Stomach (tissue), 9 donors: Measurements from ENCODE around the gene NUP62. TPM values are rescaled to one million over a fixed set of nuclear protein-coding genes. Genes with fewer than 3 reads are reported as not detected.
A peak's percentile ranks its signal among the peaks of the same experiment; 100 is the strongest.

Source experiments
- DNase-seq, 2 donors: peaks; one replicate each; pipeline versions ENCODE4 v3.0.0 to v3.0.0-alpha.2; 2013 to 2019
- H3K27ac ChIP-seq, 5 donors: fragments of 200-600 bp in 4 of 5; sonication (generic) in 4 of 5; one replicate each; pipeline ENCODE4 v1.5.1; 2013 to 2019; ENCODE audit warnings: mild to moderate bottlenecking in 1 of 5, moderate library complexity in 1 of 5
- H3K27me3 ChIP-seq, 3 donors: fragments of 200-600 bp; sonication (generic); one replicate each; pipeline ENCODE4 v1.5.1; 2017 to 2019; ENCODE audit warnings: mixed run types in 1 of 3
- H3K36me3 ChIP-seq, 4 donors: fragments of 200-600 bp; sonication (generic); 1 replicate in 3 of 4; 2 replicates in 1 of 4; pipeline ENCODE4 v1.5.1; 2016 to 2019
- H3K4me1 ChIP-seq, 4 donors: fragments of 200-600 bp; sonication (generic); one replicate each; pipeline ENCODE4 v1.5.1; 2016 to 2019
- H3K4me3 ChIP-seq, 4 donors: fragments of 200-600 bp; sonication (generic) in 3 of 4; one replicate each; pipeline ENCODE4 v1.5.1; 2016 to 2019; ENCODE audit warnings: mild to moderate bottlenecking in 1 of 4
- H3K9me3 ChIP-seq, 4 donors: fragments of 200-600 bp; sonication (generic); one replicate each; pipeline ENCODE4 v1.5.1; 2016 to 2019
- EP300 ChIP-seq: sonication (generic); formaldehyde crosslinking; IDR thresholded peaks from one replicate; pipeline ENCODE4 v1.6.1; 2017; ENCODE audit warnings: antibody characterized with exemption
- POLR2A ChIP-seq, 4 donors: fragments of 450-650 bp; IDR thresholded peaks; one replicate each; pipeline ENCODE4 v1.6.1; 2016; ENCODE audit warnings: antibody characterized with exemption in 4 of 4, control low read depth in 2 of 4, mild to moderate bottlenecking in 1 of 4, moderate library complexity in 1 of 4
- POLR2AphosphoS5 ChIP-seq, 3 donors: sonication (generic); formaldehyde crosslinking; IDR thresholded peaks; one replicate each; pipeline ENCODE4 v1.6.1; 2016; ENCODE audit warnings: antibody characterized with exemption in 3 of 3
- WGBS, 5 donors: extraction: QIAGEN DNeasy Blood & Tissue Kit in 3 of 5; methylation state at CpG; one replicate each; pipeline versions ENCODE4 v1.1.5 to v1.1.7; 2013 to 2018; 5-methylcytosine and 5-hydroxymethylcytosine counted together
- intact Hi-C: fragments of 100-400 bp; cut with DNase I; formaldehyde crosslinking; loops from one replicate; pipeline ENCODE4 v1.15.1; 2023; ENCODE audit warnings: low total_unique reads
- polyA plus RNA-seq, 3 donors: library from polyadenylated mRNA; stranded (reverse); fragments of 200-250 nt; gene quantifications; one replicate each; pipeline ENCODE4 v1.2.3, GENCODE V29; 2013
- total RNA-seq, 5 donors: library from RNA; depleted of rRNA; stranded (reverse); fragments of >200 nt; gene quantifications; one replicate each; pipeline versions ENCODE4 v1.1.0 to v1.2.3, GENCODE V29; 2014 to 2016
- TF ChIP-seq, protein P1 (sequence below), 7 experiments: fragments of 450-650 bp in 4 of 7; fragments of 200-600 bp in 3 of 7; sonication (generic) in 3 of 7; IDR thresholded peaks; one replicate each; pipeline ENCODE4 v1.5.1; 2016 to 2019; ENCODE audit warnings: antibody characterized with exemption in 7 of 7, control low read depth in 2 of 7, mild to moderate bottlenecking in 1 of 7
- donor health status: healthy with polysubstance abuse.
- donor health status: Bipolar disorder and iron deficiency.
- donor health status: healthy.

Gene NUP62
- total and polyA plus RNA-seq, 8 donors: 5.3 to 58.0 (median 15.2) TPM

DNA sequence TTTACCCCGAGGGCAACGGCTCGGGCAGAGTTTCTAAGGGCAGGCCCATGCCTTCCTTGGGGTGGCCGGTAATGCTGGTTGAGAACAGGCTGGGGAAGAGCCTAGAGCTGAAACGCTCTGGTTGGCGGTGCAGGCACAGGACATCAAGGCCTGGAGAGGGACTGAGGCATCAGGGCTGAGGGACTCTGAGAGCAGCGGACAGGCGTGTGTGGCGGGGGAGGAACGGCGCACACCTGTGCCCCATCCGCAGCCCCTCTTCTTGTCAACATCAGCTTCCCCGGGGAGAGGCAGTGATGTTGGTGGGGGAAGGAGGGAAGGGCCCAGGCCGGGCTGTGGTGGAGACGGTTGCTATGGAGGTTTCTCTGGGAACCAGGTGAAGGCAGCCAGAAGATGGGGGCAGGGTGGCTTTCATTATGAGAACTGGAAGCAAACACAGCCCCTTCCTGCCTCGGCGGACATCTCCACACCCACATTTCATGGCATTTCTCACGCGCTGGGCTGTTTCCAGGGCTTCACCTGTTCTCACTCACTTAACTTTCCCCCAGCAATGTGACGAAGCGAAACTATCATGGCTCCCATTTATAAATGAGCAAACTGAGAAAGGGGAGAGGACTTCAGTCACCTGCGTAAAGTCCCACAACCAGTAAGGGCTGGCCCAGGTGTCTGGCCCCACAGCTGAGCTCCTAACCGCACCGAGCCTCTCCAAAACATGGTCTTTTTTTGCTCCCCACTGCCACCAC is 8.5 kb downstream of the NUP62 start:
- H3K36me3 ChIP-seq: peaks cover 19 to 100% (median 76%) of the 10 kb centered on the region in 4 donors
- 84 to 87% (median 85%) methylated on average over 24 of the region's 24 CpGs for WGBS, 5 donors

DNA sequence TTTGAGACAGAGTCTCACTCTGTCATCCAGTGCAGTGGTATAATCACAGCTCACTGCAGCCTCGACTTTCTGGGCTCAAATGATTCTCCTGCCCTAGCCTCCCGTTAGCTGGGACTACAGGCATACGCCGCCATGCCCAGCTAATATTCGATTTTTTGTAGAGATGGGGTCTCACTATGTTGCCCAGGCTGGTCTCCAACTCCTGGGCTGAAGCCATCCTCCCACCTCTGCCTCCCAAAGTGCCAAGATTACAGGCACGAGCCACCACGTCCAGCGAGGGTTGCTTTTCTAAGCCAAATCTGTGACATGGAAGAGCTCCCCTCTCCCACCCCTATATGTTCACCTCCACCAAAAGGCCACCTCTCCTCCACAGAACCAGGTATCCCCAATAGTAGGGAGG is 11.2 kb downstream of the NUP62 start:
- Histone ChIP-seq H3K27ac (no peak overlapping the region), H3K9me3 (no peaks in the 10 kb centered on the region), H3K27me3 (no peaks in the 10 kb centered on the region), H3K36me3 (peaks cover 3 to 100% (median 79%) of the 10 kb centered on the region in 4 donors), H3K4me1 (peaks cover 0 to 13% (median 0%) of the 10 kb centered on the region in 4 donors), H3K4me3 (no peak overlapping the region)
- DNase-seq: no peak
- intact Hi-C loops: no loop called here
- WGBS, 5 donors: 88 to 98% (median 94%) methylated on average over 8 of the region's 8 CpGs
- TF ChIP-seq, protein P1, sequence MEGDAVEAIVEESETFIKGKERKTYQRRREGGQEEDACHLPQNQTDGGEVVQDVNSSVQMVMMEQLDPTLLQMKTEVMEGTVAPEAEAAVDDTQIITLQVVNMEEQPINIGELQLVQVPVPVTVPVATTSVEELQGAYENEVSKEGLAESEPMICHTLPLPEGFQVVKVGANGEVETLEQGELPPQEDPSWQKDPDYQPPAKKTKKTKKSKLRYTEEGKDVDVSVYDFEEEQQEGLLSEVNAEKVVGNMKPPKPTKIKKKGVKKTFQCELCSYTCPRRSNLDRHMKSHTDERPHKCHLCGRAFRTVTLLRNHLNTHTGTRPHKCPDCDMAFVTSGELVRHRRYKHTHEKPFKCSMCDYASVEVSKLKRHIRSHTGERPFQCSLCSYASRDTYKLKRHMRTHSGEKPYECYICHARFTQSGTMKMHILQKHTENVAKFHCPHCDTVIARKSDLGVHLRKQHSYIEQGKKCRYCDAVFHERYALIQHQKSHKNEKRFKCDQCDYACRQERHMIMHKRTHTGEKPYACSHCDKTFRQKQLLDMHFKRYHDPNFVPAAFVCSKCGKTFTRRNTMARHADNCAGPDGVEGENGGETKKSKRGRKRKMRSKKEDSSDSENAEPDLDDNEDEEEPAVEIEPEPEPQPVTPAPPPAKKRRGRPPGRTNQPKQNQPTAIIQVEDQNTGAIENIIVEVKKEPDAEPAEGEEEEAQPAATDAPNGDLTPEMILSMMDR (IDR thresholded peaks at IDR 0.05): no peak
- no peak for TF ChIP-seq EP300
- TF ChIP-seq POLR2A (IDR thresholded peaks at IDR 0.05): no peak
- no peak for TF ChIP-seq POLR2AphosphoS5 (IDR thresholded peaks at IDR 0.05)

More for the DNA sequence above, 8.5 kb downstream of the NUP62 start:
- no peak for TF ChIP-seq POLR2AphosphoS5 (IDR thresholded peaks at IDR 0.05)
- TF ChIP-seq POLR2A (IDR thresholded peaks at IDR 0.05): no peak
- TF ChIP-seq EP300: no peak
- TF ChIP-seq, protein P1 (IDR thresholded peaks at IDR 0.05): no peak
- intact Hi-C loops: no loop called here
- peak in 1 of 2 donors; percentile 60 for DNase-seq
- H3K9me3 ChIP-seq: no peaks in the 10 kb centered on the region
- no peak overlapping the region for H3K27ac ChIP-seq
- no peak overlapping the region for H3K4me3 ChIP-seq
- H3K27me3 ChIP-seq: no peaks in the 10 kb centered on the region
- peaks cover 0 to 40% (median 13%) of the 10 kb centered on the region in 4 donors for H3K4me1 ChIP-seq

DNA sequence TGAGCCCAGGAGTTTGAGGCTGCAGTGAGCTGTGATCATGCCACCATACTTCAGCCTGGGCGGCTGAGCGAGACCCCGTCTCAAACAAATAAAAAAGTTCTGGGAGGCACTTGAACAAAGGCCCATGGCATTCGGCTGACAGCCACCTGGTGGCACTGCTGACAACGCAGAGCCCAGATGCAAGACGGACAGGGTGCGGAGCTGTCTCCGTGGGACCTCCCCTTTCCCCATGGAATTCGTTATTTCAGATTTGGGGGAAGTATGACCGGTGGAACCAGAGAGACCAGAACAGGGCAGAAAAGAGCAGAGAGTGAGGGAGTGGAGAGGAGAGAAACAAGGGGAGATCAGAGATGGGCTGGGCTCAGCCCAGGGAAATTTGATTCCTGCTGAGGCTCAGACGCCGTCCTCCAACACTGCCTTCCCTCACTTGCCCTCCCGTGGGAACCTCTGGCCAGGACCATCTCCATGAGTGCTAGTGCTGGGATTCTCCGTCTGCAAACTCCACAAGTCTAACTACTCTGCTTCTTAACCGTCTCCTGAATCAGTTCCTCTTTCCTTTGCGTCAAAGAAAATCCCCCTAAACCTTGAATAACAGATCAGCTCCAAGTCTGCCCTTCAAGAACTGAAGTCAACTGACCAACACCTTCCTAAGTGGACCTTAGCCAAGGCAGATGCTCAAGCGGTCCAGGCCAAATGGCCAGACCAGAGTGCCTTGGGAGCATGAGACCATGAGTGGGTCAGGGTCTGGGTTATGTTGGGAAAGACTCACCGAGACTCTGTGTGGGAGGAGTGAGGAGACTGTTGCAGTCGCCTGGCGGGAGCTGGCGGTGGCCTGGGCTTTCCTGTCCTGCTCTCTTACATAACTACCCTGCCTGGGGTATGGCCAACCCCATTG is 12.2 kb downstream of the NUP62 start:
- TF ChIP-seq POLR2AphosphoS5 (IDR thresholded peaks at IDR 0.05) (no peak), POLR2A (IDR thresholded peaks at IDR 0.05) (no peak)
- no peak overlapping the region for H3K4me3 ChIP-seq
- WGBS, 5 donors: 81 to 87% (median 84%) methylated on average over 21 of the region's 21 CpGs
- H3K9me3 ChIP-seq: no peaks in the 10 kb centered on the region
- peaks cover 0 to 3% (median 0%) of the 10 kb centered on the region in 4 donors for H3K4me1 ChIP-seq
- H3K27me3 ChIP-seq: no peaks in the 10 kb centered on the region
- intact Hi-C loops: no loop called here
- peak in 1 of 2 donors; percentile 47 for DNase-seq
- H3K36me3 ChIP-seq: peaks cover 0 to 98% (median 78%) of the 10 kb centered on the region in 4 donors
- no peak overlapping the region for H3K27ac ChIP-seq

DNA sequence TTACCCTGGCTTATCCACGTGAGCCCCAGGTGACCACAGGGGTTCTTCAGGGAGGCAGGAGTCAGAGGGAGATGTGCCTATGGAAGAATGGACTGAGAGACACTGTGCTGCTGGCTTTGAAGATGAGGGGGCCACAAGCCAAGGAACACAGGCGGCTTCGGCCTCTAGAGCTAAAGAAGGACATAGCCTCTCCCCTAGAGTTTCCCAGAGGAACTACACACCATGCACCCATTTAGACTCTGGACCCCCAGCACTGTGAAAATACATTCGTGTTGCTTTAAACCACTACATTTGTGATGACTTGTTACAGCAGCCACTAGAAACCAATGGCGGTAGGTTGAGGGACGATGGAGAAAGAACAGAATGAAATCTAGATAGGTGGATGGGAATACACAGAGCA is 14.0 kb downstream of the NUP62 start:
- intact Hi-C loops: no loop called here
- TF ChIP-seq POLR2AphosphoS5 (IDR thresholded peaks at IDR 0.05) (no peak), POLR2A (IDR thresholded peaks at IDR 0.05) (no peak), EP300 (no peak)
- TF ChIP-seq, protein P1 (IDR thresholded peaks at IDR 0.05): no peak
- Histone ChIP-seq H3K36me3 (peaks cover 0 to 87% (median 65%) of the 10 kb centered on the region in 4 donors), H3K27me3 (no peaks in the 10 kb centered on the region), H3K9me3 (no peaks in the 10 kb centered on the region), H3K4me1 (peaks cover 0 to 14% (median 6%) of the 10 kb centered on the region in 4 donors), H3K27ac (no peak overlapping the region), H3K4me3 (no peak overlapping the region)
- WGBS, 5 donors: 96 to 100% (median 99%) methylated on average over 6 of the region's 6 CpGs
- no peak for DNase-seq
